Trophoblast cell (in vitro differentiated cells and primary cell): ENCODE data around the gene SNED1.

Experiments
- DNase-seq, 2 donors: peaks; one replicate each; pipeline ENCODE4 v3.0.0-alpha.2; 2016
- H2AFZ ChIP-seq: 2 replicates; pipeline ENCODE4 v1.6.1; 2013; ENCODE audit warnings: low read length, moderate library complexity, mild to moderate bottlenecking; ENCODE audit not compliant: insufficient read depth, poor library complexity
- H2AK5ac ChIP-seq: 2 replicates; pipeline ENCODE4 v1.6.1; 2013; ENCODE audit warnings: mild to moderate bottlenecking, low read length
- H2BK120ac ChIP-seq: 2 replicates; pipeline ENCODE4 v1.6.1; 2013; ENCODE audit warnings: low read length, mild to moderate bottlenecking, moderate library complexity; ENCODE audit not compliant: insufficient read depth, poor library complexity
- H2BK12ac ChIP-seq: 2 replicates; pipeline ENCODE4 v1.6.1; 2013; ENCODE audit warnings: mild to moderate bottlenecking, low read length, moderate library complexity
- H2BK5ac ChIP-seq: 2 replicates; pipeline ENCODE4 v1.6.1; 2013; ENCODE audit warnings: low read length, low read depth, moderate library complexity, mild to moderate bottlenecking; ENCODE audit not compliant: poor library complexity
- H3K14ac ChIP-seq: 2 replicates; pipeline ENCODE4 v1.6.1; 2013; ENCODE audit warnings: mild to moderate bottlenecking, low read length
- H3K18ac ChIP-seq: 2 replicates; pipeline ENCODE4 v1.6.1; 2013; ENCODE audit warnings: mild to moderate bottlenecking, low read length
- H3K23ac ChIP-seq: 2 replicates; pipeline ENCODE4 v1.6.1; 2013; ENCODE audit warnings: low read length
- H3K27ac ChIP-seq: 2 replicates; pipeline ENCODE4 v1.5.1; 2013; ENCODE audit warnings: low read depth, mild to moderate bottlenecking, inconsistent platforms, low read length, moderate library complexity
- H3K27me3 ChIP-seq: 2 replicates; pipeline ENCODE4 v1.6.1; 2013; ENCODE audit warnings: inconsistent platforms, mild to moderate bottlenecking, low read length, moderate library complexity; ENCODE audit not compliant: insufficient read depth
- H3K36me3 ChIP-seq, 2 experiments: 1 replicate in 1 of 2; 2 replicates in 1 of 2; pipeline ENCODE4 v1.6.1; 2013; ENCODE audit warnings: low read length in 2 of 2, mild to moderate bottlenecking in 2 of 2, moderate library complexity in 1 of 2; ENCODE audit not compliant: insufficient read depth in 2 of 2, control insufficient read depth in 1 of 2
- H3K4ac ChIP-seq: 2 replicates; pipeline ENCODE4 v1.6.1; 2013; ENCODE audit warnings: low read depth, mild to moderate bottlenecking, low read length, moderate library complexity
- H3K4me1 ChIP-seq, 2 experiments: 1 replicate in 1 of 2; 2 replicates in 1 of 2; pipeline ENCODE4 v1.6.1; 2013; ENCODE audit warnings: low read length in 2 of 2, mild to moderate bottlenecking in 2 of 2, moderate library complexity in 1 of 2; ENCODE audit not compliant: insufficient read depth in 2 of 2, control insufficient read depth in 1 of 2
- H3K4me2 ChIP-seq: 2 replicates; pipeline ENCODE4 v1.6.1; 2013; ENCODE audit warnings: inconsistent platforms, mild to moderate bottlenecking, low read length, moderate library complexity
- H3K4me3 ChIP-seq: 2 replicates; pipeline ENCODE4 v1.5.1; 2013; ENCODE audit warnings: mild to moderate bottlenecking, low read depth, low read length, inconsistent platforms
- H3K79me1 ChIP-seq: one replicate; pipeline ENCODE4 v1.6.1; 2013; ENCODE audit warnings: low read length
- H3K79me2 ChIP-seq: 2 replicates; pipeline ENCODE4 v1.6.1; 2013; ENCODE audit warnings: low read length, mild to moderate bottlenecking; ENCODE audit not compliant: control insufficient read depth, insufficient read depth, poor library complexity
- H3K9ac ChIP-seq: 2 replicates; pipeline ENCODE4 v1.6.1; 2013; ENCODE audit warnings: mild to moderate bottlenecking, low read length
- H3K9me3 ChIP-seq: 2 replicates; pipeline ENCODE4 v1.6.1; 2013; ENCODE audit warnings: low read depth, mild to moderate bottlenecking, control low read depth, inconsistent platforms, low read length; ENCODE audit not compliant: insufficient read depth
- H4K12ac ChIP-seq: 2 replicates; pipeline ENCODE4 v1.6.1; 2013; ENCODE audit warnings: low read depth, mild to moderate bottlenecking, low read length, moderate library complexity
- H4K8ac ChIP-seq: 2 replicates; pipeline ENCODE4 v1.6.1; 2013; ENCODE audit warnings: low read depth, mild to moderate bottlenecking, low read length, moderate library complexity
- H4K91ac ChIP-seq: one replicate; pipeline ENCODE4 v1.6.1; 2013; ENCODE audit warnings: low read depth, mild to moderate bottlenecking, low read length, moderate library complexity
- WGBS: extraction: QIAGEN DNeasy Blood & Tissue Kit; methylation state at CpG from one replicate; pipeline ENCODE4 v1.1.7; 2013; ENCODE audit warnings: missing lambda C conversion rate; ENCODE audit not compliant: insufficient read length, insufficient coverage; ENCODE audit errors: extremely low coverage; 5-methylcytosine and 5-hydroxymethylcytosine counted together

SNED1 gene

DNA sequence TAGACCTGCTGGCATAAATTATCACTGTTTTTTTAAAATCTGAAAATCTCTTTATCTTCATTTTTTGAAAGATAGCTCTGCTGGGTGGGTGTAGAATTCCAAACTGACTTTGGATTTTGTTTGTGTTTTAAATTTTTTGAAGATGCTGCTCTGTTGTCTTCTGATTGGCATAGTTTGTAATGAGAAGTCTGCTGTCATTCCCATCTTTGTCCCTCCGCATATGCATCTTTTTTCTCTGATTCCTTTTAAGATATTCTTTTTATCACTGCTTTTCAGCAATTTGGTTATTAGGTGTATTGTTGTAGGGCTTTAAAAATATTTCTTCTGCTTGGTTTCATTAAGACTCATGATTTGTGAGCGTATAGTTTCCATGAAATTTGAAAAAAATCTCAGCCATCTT lies 7.2 kb downstream of the SNED1 start:
- Histone ChIP-seq H3K36me3 (no peaks in the 10 kb centered on the region), H3K18ac (no peak overlapping the region), H2AK5ac (no peak overlapping the region), H4K8ac (no peak overlapping the region), H3K4me1 (peaks cover 13 to 14% of the 10 kb centered on the region in 2 experiments), H3K4me3 (no peak overlapping the region), H3K4ac (no peak overlapping the region), H2BK120ac (no peak overlapping the region), H3K14ac (no peak overlapping the region), H3K79me1 (peaks cover 9% of the 10 kb centered on the region), H3K79me2 (peaks cover 2% of the 10 kb centered on the region), H3K9me3 (peaks cover 11% of the 10 kb centered on the region), H3K27me3 (no peaks in the 10 kb centered on the region), H4K12ac (no peak overlapping the region), H2BK5ac (no peak overlapping the region), H3K27ac (no peak overlapping the region), H2BK12ac (no peak overlapping the region), H3K4me2 (no peak overlapping the region), H3K23ac (no peak overlapping the region), H4K91ac (no peak overlapping the region), H2AFZ (no peak overlapping the region), H3K9ac (no peak overlapping the region)
- WGBS: no CpG with 5 or more reads among the region's 2 CpGs
- no peak for DNase-seq

GRCh38 chr2:241006412-241006811 lies 8.0 kb downstream of the SNED1 start:
- H3K4me3 ChIP-seq: no peak overlapping the region
- no peak overlapping the region for H2BK120ac ChIP-seq
- DNase-seq: no peak
- H3K18ac ChIP-seq: no peak overlapping the region
- H3K79me2 ChIP-seq: peaks cover 2% of the 10 kb centered on the region
- H2AFZ ChIP-seq: no peak overlapping the region
- H2AK5ac ChIP-seq: no peak overlapping the region
- no peak overlapping the region for H4K8ac ChIP-seq
- H3K4ac ChIP-seq: no peak overlapping the region
- H2BK5ac ChIP-seq: no peak overlapping the region
- no peaks in the 10 kb centered on the region for H3K27me3 ChIP-seq
- H3K27ac ChIP-seq: no peak overlapping the region
- peaks cover 13% of the 10 kb centered on the region for H3K9me3 ChIP-seq
- peaks cover 13 to 16% of the 10 kb centered on the region in 2 experiments for H3K4me1 ChIP-seq
- H4K91ac ChIP-seq: no peak overlapping the region
- WGBS: no CpG with 5 or more reads among the region's 3 CpGs
- H3K9ac ChIP-seq: no peak overlapping the region
- H3K36me3 ChIP-seq: no peaks in the 10 kb centered on the region
- peaks cover 9% of the 10 kb centered on the region for H3K79me1 ChIP-seq
- no peak overlapping the region for H3K14ac ChIP-seq
- H3K23ac ChIP-seq: no peak overlapping the region
- no peak overlapping the region for H4K12ac ChIP-seq
- H3K4me2 ChIP-seq: no peak overlapping the region
- H2BK12ac ChIP-seq: no peak overlapping the region

DNA sequence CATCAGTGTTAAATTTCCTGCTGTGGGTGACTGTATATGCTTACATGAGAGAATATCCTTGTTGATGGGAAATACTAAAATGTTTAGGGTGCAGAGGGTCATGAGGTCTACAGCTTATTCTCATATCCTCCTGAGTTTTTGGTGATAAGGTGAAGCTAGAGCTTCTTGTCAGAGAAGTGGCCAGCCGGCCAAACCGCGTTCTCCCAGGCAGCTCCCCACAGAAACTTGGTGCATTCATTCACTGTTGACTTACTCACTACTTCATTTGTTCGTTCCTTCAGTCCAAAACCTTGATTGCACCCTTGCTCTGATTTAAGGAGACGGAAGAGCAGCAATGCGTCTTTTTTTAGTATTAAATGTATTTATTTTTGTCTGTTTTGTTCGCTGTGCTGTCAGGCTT lies 8.7 kb downstream of the SNED1 start:
- H3K27me3 ChIP-seq: no peaks in the 10 kb centered on the region
- no peak overlapping the region for H3K9ac ChIP-seq
- H3K79me2 ChIP-seq: peaks cover 2% of the 10 kb centered on the region
- H3K4ac ChIP-seq: no peak overlapping the region
- no peak overlapping the region for H3K27ac ChIP-seq
- H3K4me3 ChIP-seq: no peak overlapping the region
- H3K4me2 ChIP-seq: no peak overlapping the region
- H4K8ac ChIP-seq: no peak overlapping the region
- no CpG with 5 or more reads among the region's 7 CpGs for WGBS
- H2BK5ac ChIP-seq: no peak overlapping the region
- no peak overlapping the region for H4K12ac ChIP-seq
- peaks cover 13% of the 10 kb centered on the region for H3K9me3 ChIP-seq
- no peak overlapping the region for H2BK12ac ChIP-seq
- peaks cover 13 to 16% of the 10 kb centered on the region in 2 experiments for H3K4me1 ChIP-seq
- H3K14ac ChIP-seq: no peak overlapping the region
- no peak overlapping the region for H2AFZ ChIP-seq
- H4K91ac ChIP-seq: no peak overlapping the region
- no peak overlapping the region for H3K18ac ChIP-seq
- H3K36me3 ChIP-seq: no peaks in the 10 kb centered on the region
- no peak overlapping the region for H2BK120ac ChIP-seq
- no peak overlapping the region for H3K23ac ChIP-seq
- peaks cover 9% of the 10 kb centered on the region for H3K79me1 ChIP-seq
- H2AK5ac ChIP-seq: no peak overlapping the region
- no peak for DNase-seq

DNA sequence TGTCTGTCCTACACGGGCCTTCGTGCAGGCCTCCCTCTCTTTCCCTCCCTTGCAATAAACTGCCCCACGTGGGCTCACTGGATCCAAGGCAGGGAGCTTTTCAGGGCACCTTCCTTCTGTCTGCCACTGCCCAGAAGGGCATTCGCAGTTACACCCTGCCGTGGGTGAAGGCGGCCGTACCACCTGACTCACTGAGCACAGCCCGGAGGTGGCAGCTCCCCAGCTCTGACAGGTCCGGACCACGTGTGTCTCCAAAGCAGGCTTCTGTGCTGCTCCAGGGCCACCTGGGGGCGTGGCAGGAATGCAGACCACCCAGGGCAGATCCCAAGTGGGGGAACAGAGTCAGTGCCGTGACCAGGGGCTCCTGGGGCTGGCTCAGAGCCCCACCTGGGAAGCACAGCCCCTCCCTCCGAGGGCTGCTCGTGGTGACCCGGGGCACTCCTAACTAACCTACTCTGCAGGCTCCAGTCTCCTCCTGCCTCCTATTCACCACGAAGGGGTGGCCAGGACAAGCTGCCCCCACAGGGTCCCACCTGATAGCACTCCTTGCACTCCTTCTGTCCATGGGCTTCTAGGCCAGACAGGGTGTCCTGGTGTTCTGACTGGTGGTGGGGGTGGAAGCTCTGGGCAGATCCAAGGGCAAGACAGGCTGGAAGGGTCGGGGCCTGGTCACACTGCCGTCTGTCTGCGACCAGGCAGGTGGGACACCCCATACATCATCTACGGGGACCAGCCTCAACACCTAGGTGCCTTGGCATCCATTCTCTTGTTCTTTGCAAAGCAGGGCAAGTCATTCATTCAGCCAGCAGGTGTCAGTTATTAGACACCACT lies 9.7 kb downstream of the SNED1 start:
- H3K4ac ChIP-seq: no peak overlapping the region
- H2BK120ac ChIP-seq: no peak overlapping the region
- no peak overlapping the region for H4K91ac ChIP-seq
- H3K36me3 ChIP-seq: no peaks in the 10 kb centered on the region
- H3K4me3 ChIP-seq: no peak overlapping the region
- H2AFZ ChIP-seq: no peak overlapping the region
- no peak overlapping the region for H2BK12ac ChIP-seq
- H3K23ac ChIP-seq: no peak overlapping the region
- no peak overlapping the region for H3K14ac ChIP-seq
- H3K4me1 ChIP-seq: peaks cover 13 to 16% of the 10 kb centered on the region in 2 experiments
- H3K27ac ChIP-seq: no peak overlapping the region
- no peak overlapping the region for H3K18ac ChIP-seq
- WGBS: no CpG with 5 or more reads among the region's 20 CpGs
- peaks cover 2% of the 10 kb centered on the region for H3K79me2 ChIP-seq
- no peaks in the 10 kb centered on the region for H3K27me3 ChIP-seq
- H2AK5ac ChIP-seq: no peak overlapping the region
- H3K4me2 ChIP-seq: no peak overlapping the region
- no peak overlapping the region for H2BK5ac ChIP-seq
- H4K8ac ChIP-seq: no peak overlapping the region
- H4K12ac ChIP-seq: no peak overlapping the region
- DNase-seq: no peak
- no peak overlapping the region for H3K9ac ChIP-seq
- peaks cover 10% of the 10 kb centered on the region for H3K9me3 ChIP-seq
- H3K79me1 ChIP-seq: peaks cover 9% of the 10 kb centered on the region
